ENCODE measurements around the gene CPXM2. TPM values are rescaled to one million over a fixed set of nuclear protein-coding genes. Genes with fewer than 3 reads are reported as not detected.

CPXM2 gene
- total RNA-seq, 1 experiment from 2014 or later = not detected

DNA sequence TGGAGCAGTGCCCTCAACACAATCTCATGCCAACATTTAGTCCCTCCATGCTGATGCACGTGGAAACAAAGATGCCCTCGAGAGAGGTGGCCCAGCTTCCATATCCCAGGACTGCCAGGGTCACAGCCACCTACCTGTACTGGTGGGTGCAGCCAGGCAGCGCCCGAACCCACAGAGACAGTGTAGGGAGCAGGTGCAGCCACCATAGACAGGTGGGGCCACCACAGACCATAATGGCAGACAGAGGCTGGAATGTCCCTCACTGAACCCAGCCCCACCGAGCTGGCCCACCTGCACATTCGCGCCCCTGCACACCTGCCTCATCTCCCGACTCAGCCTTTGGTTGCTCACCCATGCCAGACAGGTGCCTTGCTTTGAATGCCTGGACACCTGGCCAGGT lies 18.3 kb upstream of the CPXM2 start:
- ChIA-PET CTCF (no interaction called here), POLR2A (no interaction called here)
- intact Hi-C loops (cut with micrococcal nuclease; ENCODE audit: unreplicated experiment) (no loop called here), in situ Hi-C loops (cut with HindIII; ENCODE audit: low pct_unique_long_range_greater_than_20kb, low sequenced_read_pairs) (no loop called here)
- Histone ChIP-seq H3K4me3 (ENCODE audit: low read depth in 2 of 2, low read length in 2 of 2) (no peak overlapping the region), H3K36me3 (ENCODE audit: control insufficient read depth, insufficient read depth, low read length) (no peaks in the 10 kb centered on the region), H3K4me1 (ENCODE audit: control insufficient read depth, insufficient read depth, low read length) (no peaks in the 10 kb centered on the region), H3K9me3 (ENCODE audit: control insufficient read depth, insufficient read depth, low read depth, low read length) (no peaks in the 10 kb centered on the region), H3K27me3 (ENCODE audit: control insufficient read depth, insufficient read depth, low read length) (peaks cover 23% of the 10 kb centered on the region), H3K27ac (ENCODE audit: low read length) (no peak overlapping the region)
- no TSS peak for BruUV-seq (replicated peaks)
- ATAC-seq (no peak), DNase-seq (ENCODE audit: low read depth, low spot score) (no peak)
- TF ChIP-seq SIN3A (IDR thresholded peaks at IDR 0.05; ENCODE audit: borderline replicate concordance, insufficient read depth, low read depth, low read length) = no peak
- no peak for TF ChIP-seq TCF7L2 (IDR thresholded peaks at IDR 0.05; ENCODE audit: low read depth, low read length)
- TF ChIP-seq, protein P1, sequence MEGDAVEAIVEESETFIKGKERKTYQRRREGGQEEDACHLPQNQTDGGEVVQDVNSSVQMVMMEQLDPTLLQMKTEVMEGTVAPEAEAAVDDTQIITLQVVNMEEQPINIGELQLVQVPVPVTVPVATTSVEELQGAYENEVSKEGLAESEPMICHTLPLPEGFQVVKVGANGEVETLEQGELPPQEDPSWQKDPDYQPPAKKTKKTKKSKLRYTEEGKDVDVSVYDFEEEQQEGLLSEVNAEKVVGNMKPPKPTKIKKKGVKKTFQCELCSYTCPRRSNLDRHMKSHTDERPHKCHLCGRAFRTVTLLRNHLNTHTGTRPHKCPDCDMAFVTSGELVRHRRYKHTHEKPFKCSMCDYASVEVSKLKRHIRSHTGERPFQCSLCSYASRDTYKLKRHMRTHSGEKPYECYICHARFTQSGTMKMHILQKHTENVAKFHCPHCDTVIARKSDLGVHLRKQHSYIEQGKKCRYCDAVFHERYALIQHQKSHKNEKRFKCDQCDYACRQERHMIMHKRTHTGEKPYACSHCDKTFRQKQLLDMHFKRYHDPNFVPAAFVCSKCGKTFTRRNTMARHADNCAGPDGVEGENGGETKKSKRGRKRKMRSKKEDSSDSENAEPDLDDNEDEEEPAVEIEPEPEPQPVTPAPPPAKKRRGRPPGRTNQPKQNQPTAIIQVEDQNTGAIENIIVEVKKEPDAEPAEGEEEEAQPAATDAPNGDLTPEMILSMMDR (IDR thresholded peaks at IDR 0.05) = no peak
- no peak for TF ChIP-seq POLR2AphosphoS5 (IDR thresholded peaks at IDR 0.05; ENCODE audit: low read depth, low read length)
- TF ChIP-seq, protein P2, sequence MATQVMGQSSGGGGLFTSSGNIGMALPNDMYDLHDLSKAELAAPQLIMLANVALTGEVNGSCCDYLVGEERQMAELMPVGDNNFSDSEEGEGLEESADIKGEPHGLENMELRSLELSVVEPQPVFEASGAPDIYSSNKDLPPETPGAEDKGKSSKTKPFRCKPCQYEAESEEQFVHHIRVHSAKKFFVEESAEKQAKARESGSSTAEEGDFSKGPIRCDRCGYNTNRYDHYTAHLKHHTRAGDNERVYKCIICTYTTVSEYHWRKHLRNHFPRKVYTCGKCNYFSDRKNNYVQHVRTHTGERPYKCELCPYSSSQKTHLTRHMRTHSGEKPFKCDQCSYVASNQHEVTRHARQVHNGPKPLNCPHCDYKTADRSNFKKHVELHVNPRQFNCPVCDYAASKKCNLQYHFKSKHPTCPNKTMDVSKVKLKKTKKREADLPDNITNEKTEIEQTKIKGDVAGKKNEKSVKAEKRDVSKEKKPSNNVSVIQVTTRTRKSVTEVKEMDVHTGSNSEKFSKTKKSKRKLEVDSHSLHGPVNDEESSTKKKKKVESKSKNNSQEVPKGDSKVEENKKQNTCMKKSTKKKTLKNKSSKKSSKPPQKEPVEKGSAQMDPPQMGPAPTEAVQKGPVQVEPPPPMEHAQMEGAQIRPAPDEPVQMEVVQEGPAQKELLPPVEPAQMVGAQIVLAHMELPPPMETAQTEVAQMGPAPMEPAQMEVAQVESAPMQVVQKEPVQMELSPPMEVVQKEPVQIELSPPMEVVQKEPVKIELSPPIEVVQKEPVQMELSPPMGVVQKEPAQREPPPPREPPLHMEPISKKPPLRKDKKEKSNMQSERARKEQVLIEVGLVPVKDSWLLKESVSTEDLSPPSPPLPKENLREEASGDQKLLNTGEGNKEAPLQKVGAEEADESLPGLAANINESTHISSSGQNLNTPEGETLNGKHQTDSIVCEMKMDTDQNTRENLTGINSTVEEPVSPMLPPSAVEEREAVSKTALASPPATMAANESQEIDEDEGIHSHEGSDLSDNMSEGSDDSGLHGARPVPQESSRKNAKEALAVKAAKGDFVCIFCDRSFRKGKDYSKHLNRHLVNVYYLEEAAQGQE (IDR thresholded peaks at IDR 0.05; ENCODE audit: insufficient read depth in 1 of 2, low read depth in 2 of 2, low read length in 1 of 2) = no peak

DNA sequence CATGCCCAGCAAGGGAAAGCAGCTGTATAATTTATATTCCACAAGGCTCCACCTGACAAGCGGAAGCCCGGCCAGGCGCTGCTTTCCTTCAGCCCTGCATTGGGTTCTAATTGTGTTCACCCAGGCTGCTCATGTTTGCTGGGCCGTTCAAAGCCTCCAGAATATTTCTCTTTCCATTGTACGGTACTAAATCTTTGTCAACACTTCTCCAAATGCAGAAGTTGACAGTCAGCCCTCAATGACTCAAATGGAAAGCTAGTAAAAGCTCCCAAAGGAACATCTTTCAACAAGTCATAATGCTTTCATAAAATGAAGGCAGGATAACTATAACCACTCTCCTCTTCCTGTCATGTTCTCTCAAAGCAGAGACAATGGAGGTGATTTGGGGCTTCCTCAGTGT lies 17.8 kb upstream of the CPXM2 start:
- Histone ChIP-seq H3K27ac (ENCODE audit: low read length) (no peak overlapping the region), H3K4me3 (ENCODE audit: low read depth in 2 of 2, low read length in 2 of 2) (no peak overlapping the region), H3K36me3 (ENCODE audit: control insufficient read depth, insufficient read depth, low read length) (no peaks in the 10 kb centered on the region), H3K4me1 (ENCODE audit: control insufficient read depth, insufficient read depth, low read length) (no peaks in the 10 kb centered on the region), H3K27me3 (ENCODE audit: control insufficient read depth, insufficient read depth, low read length) (peaks cover 23% of the 10 kb centered on the region), H3K9me3 (ENCODE audit: control insufficient read depth, insufficient read depth, low read depth, low read length) (no peaks in the 10 kb centered on the region)
- ChIA-PET CTCF (no interaction called here), POLR2A (interaction anchor here (0.7 kb wide), 1 partner anchor 331 kb away, joined by 3 read pairs; no protein-coding TSS in a partner anchor)
- ATAC-seq = no peak
- DNase-seq (ENCODE audit: low read depth, low spot score) = no peak
- no peak for TF ChIP-seq TCF7L2 (IDR thresholded peaks at IDR 0.05; ENCODE audit: low read depth, low read length)
- TF ChIP-seq, protein P2 (IDR thresholded peaks at IDR 0.05; ENCODE audit: insufficient read depth in 1 of 2, low read depth in 2 of 2, low read length in 1 of 2) = no peak
- no TSS peak for BruUV-seq (replicated peaks)
- in situ Hi-C loops (cut with HindIII; ENCODE audit: low pct_unique_long_range_greater_than_20kb, low sequenced_read_pairs) = no loop called here
- intact Hi-C loops (cut with micrococcal nuclease; ENCODE audit: unreplicated experiment) = no loop called here

Measured in Panc1 (cell line).